Heart right ventricle (tissue), 16 donors: ENCODE data around the gene NMT2. TPM values are rescaled to one million over a fixed set of nuclear protein-coding genes. Genes with fewer than 3 reads are reported as not detected.

Experiments
- ATAC-seq, 8 donors: fragments of 200-7000 bp; cut with Tn5 transposase; one replicate each; pipeline ENCODE4 v1.9.1; 2020; ENCODE audit warnings: mild to moderate bottlenecking in 8 of 8, moderate library complexity in 8 of 8, moderate number of reproducible peaks in 1 of 8
- DNase-seq, 2 donors: peaks; one replicate each; pipeline ENCODE4 v3.0.0-alpha.2; 2020
- H3K27ac ChIP-seq, 10 donors: fragments of 200-600 bp; sonication (generic) in 2 of 10; one replicate each; pipeline versions ENCODE4 v1.5.0 to v1.8.0; 2020 to 2022; ENCODE audit warnings: mild to moderate bottlenecking in 3 of 10
- H3K27me3 ChIP-seq, 7 donors: fragments of 200-600 bp; one replicate each; pipeline ENCODE4 v1.8.0; 2021 to 2022; ENCODE audit warnings: mild to moderate bottlenecking in 2 of 7
- H3K36me3 ChIP-seq, 9 donors: fragments of 200-600 bp; sonication (generic) in 1 of 9; one replicate each; pipeline versions ENCODE4 v1.5.0 to v1.8.0; 2020 to 2022; ENCODE audit warnings: mild to moderate bottlenecking in 2 of 9
- H3K4me1 ChIP-seq, 9 donors: fragments of 200-600 bp; sonication (generic) in 1 of 9; one replicate each; pipeline versions ENCODE4 v1.5.0 to v1.8.0; 2020 to 2022; ENCODE audit warnings: mild to moderate bottlenecking in 4 of 9
- H3K4me3 ChIP-seq, 10 donors: fragments of 200-600 bp; sonication (generic) in 2 of 10; one replicate each; pipeline versions ENCODE4 v1.5.0 to v1.8.0; 2020 to 2022; ENCODE audit warnings: mild to moderate bottlenecking in 7 of 10, moderate library complexity in 2 of 10
- H3K9me3 ChIP-seq, 11 donors: fragments of 200-600 bp in 10 of 11; sonication (generic) in 2 of 11; one replicate each; pipeline versions ENCODE4 v1.5.0 to v1.8.0; 2013 to 2022; ENCODE audit warnings: mild to moderate bottlenecking in 2 of 11, control low read depth in 1 of 11, moderate library complexity in 1 of 11
- whole genome bisulfite sequencing, 2 donors: extraction: QIAGEN DNeasy Blood & Tissue Kit; methylation state at CpG; one replicate each; pipeline ENCODE4 v1.1.7; 2013; ENCODE audit warnings: inconsistent platforms in 1 of 2; 5-methylcytosine and 5-hydroxymethylcytosine counted together
- intact Hi-C, 10 donors: fragments of 100-400 bp; cut with DNase I; formaldehyde crosslinking; loops; one replicate each; pipeline versions ENCODE4 v1.11.1 to v1.14.2; 2022
- polyA plus RNA-seq, 2 donors: library from polyadenylated mRNA; stranded (reverse); fragments of 200-250 nt; gene quantifications; one replicate each; pipeline ENCODE4 v1.2.3, GENCODE V29; 2013
- total RNA-seq, 10 donors: library from RNA; stranded (reverse); fragmentation: NEBNext Ultra II Directional in 3 of 10; extraction: Animal tissue kit (Norgen Biotek cat#: 25700) in 3 of 10; gene quantifications; one replicate each; pipeline versions ENCODE4 v1.2.1 to v1.2.4, GENCODE V29; 2021 to 2023
- TF ChIP-seq, protein P1 (sequence below), 9 donors: fragments of 200-600 bp; sonication (generic) in 2 of 9; IDR thresholded peaks; one replicate each; pipeline versions ENCODE4 v1.5.0 to v1.8.0; 2021 to 2022; ENCODE audit warnings: antibody characterized with exemption in 9 of 9, mild to moderate bottlenecking in 5 of 9, moderate library complexity in 1 of 9
- donor health status: Arrhythmogenic right ventricular cardiomyopathy.
- donor health status: ischemic (EF 13 %, LVEDD 7.1; RV severe dilation, severe dysfunction).
- donor health status: healthy with polysubstance abuse.
- donor health status: DM: no; HTN: yes; CAD: no.
- donor health status: DM: no; HTN: no; CAD: no.
- donor health status: ischemic (EF 25% LVEDD 6.9; RV normal size, moderate dysfunction).
- donor health status: ischemic (EF 25% LVEDD 5.7; RV mildly dilated, moderate dysfunction).
- donor health status: healthy.
- donor health status: DM: yes; HTN: yes; CAD: no.
- donor health status: Ischemic cardiomyopathy.
- donor health status: ischemic (EF 35%, LVEDD 5.7; RV mildly dilated, moderate dysfunction).
- donor health status: nonischemic (EF 11% LVEDD 7.7; RV severe dilation, severe dysfunction).
- donor health status: DM: yes; HTN: yes; CAD: no.
- donor health status: PGD.
- donor health status: ischemic (EF 29% LVEDD 5.4; RV normal size, mild dysfunction).
- donor health status: nonischemic (EF 23%, LVEDD 6.1; RV moderate dilation, normal function).

Gene NMT2
- total and polyA plus RNA-seq, 12 donors = 6.1 to 14.5 (median 11.6) TPM

DNA sequence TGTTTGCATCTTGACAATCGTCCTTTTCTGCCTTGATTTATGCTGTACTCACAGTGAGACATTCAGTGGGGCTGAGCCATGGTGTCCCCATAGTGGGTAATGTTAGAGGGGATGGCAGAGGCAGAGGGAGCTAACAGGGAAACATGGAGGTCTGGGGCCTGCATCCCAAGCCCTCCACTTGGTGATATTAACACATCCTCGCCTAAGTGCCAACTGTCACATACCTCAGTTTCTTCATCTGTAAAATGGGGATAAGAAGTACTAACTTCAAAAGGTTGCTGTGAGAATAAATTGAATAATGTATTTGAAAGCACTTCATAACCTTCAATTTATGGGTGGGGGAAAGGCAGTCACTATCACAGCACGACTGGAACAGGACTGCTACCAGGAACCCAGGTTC, 43.6 kb downstream of the NMT2 start:
- H3K36me3 ChIP-seq = peaks cover 0 to 98% (median 14%) of the 10 kb centered on the region in 9 donors

DNA sequence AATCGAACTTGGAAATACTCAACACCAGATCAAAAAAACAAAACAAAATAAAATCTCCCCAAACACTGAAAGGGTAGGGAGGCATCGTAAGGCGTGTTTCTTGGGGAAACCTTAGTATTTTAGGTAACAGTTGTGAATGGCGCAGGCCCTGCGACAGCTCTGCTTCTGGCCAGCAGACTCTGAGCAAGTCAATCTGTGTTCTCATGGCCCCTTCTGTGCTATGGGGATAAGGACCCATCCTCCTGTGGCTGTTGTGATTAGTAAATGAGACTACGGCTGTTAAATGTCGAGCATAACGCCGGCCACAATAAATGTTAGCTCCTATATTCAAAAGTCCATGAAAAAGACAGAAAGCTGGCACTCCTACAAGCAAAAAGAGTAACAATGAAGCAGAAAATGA, 44.3 kb downstream of the NMT2 start:
- DNase-seq = no peak
- Histone ChIP-seq H3K4me3 (no peak overlapping the region), H3K27me3 (no peaks in the 10 kb centered on the region), H3K9me3 (no peaks in the 10 kb centered on the region), H3K4me1 (no peaks in the 10 kb centered on the region), H3K36me3 (peaks cover 0 to 98% (median 15%) of the 10 kb centered on the region in 9 donors), H3K27ac (no peak overlapping the region)
- ATAC-seq = no peak
- 95 to 96% methylated on average over 9 of the region's 9 CpGs for WGBS, 2 donors
- intact Hi-C loops = no loop called here
- TF ChIP-seq, protein P1, sequence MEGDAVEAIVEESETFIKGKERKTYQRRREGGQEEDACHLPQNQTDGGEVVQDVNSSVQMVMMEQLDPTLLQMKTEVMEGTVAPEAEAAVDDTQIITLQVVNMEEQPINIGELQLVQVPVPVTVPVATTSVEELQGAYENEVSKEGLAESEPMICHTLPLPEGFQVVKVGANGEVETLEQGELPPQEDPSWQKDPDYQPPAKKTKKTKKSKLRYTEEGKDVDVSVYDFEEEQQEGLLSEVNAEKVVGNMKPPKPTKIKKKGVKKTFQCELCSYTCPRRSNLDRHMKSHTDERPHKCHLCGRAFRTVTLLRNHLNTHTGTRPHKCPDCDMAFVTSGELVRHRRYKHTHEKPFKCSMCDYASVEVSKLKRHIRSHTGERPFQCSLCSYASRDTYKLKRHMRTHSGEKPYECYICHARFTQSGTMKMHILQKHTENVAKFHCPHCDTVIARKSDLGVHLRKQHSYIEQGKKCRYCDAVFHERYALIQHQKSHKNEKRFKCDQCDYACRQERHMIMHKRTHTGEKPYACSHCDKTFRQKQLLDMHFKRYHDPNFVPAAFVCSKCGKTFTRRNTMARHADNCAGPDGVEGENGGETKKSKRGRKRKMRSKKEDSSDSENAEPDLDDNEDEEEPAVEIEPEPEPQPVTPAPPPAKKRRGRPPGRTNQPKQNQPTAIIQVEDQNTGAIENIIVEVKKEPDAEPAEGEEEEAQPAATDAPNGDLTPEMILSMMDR (IDR thresholded peaks at IDR 0.05) = no peak

More for the DNA sequence above, 43.6 kb downstream of the NMT2 start:
- no peaks in the 10 kb centered on the region for H3K4me1 ChIP-seq
- DNase-seq (no peak), ATAC-seq (no peak)
- 96% methylated on average over 3 of the region's 3 CpGs for WGBS, 2 donors
- no peaks in the 10 kb centered on the region for H3K27me3 ChIP-seq
- intact Hi-C loops = no loop called here
- TF ChIP-seq, protein P1 (IDR thresholded peaks at IDR 0.05) = no peak
- H3K27ac ChIP-seq = no peak overlapping the region
- no peaks in the 10 kb centered on the region for H3K9me3 ChIP-seq
- no peak overlapping the region for H3K4me3 ChIP-seq

DNA sequence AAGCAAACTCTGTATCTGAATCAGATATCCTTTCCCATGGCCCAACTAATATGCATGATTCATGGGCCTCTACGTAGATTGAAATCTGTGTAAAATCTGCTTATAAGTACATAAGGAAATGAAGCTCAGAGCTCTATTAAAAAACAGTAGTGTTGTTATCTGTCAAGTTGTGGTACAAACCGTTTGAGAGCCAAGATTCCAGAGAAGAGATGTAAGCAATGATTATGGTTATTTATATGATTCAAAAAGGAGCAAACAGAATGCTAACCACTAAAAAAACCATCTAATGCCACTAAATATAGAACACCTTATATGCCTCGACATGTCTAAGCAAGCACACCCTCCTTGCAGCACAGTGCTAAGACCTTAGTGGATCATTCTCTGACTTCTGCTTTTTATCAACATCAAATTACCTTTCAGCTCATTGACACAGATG, 44.7 kb downstream of the NMT2 start:
- Histone ChIP-seq H3K36me3 (peaks cover 0 to 98% (median 18%) of the 10 kb centered on the region in 9 donors), H3K4me1 (no peaks in the 10 kb centered on the region), H3K4me3 (no peak overlapping the region), H3K27ac (no peak overlapping the region), H3K9me3 (no peaks in the 10 kb centered on the region), H3K27me3 (no peaks in the 10 kb centered on the region)
- ATAC-seq (no peak), DNase-seq (no peak)
- TF ChIP-seq, protein P1 (IDR thresholded peaks at IDR 0.05) = no peak
- WGBS, 2 donors = 62 to 66% methylated on average over 3 of the region's 3 CpGs
- intact Hi-C loops = no loop called here

DNA sequence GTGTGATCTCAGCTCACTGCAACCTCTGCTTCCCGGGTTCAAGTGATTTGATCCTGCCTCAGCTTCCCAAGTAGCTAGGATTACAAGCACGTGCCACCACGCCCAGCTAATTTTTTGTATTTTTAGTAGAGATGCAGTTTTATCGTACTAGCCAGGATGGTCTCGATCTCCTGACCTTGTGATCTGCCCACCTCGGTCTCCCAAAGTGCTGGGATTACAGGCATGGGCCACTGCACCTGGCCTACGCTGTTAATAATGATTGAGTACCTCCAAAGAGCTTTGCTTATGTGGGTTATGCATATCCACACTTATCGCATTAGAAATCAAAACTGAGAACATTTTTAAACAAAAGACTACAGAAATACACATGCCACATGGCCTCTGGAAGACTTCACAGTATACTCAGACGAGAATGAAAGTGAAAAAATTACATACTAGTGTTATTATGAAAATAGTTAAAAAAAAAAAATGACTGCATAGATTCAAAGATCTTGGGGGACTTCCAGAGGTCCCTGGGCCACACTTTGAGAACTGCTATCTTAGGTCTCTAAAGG, 45.9 kb downstream of the NMT2 start:
- H3K4me1 ChIP-seq = no peaks in the 10 kb centered on the region
- ATAC-seq (no peak), DNase-seq (no peak)
- no peaks in the 10 kb centered on the region for H3K9me3 ChIP-seq
- WGBS, 2 donors = 93 to 95% methylated on average over 9 of the region's 9 CpGs
- intact Hi-C loops = no loop called here
- TF ChIP-seq, protein P1 (IDR thresholded peaks at IDR 0.05) = no peak
- no peaks in the 10 kb centered on the region for H3K27me3 ChIP-seq
- H3K4me3 ChIP-seq = no peak overlapping the region
- no peak overlapping the region for H3K27ac ChIP-seq
- H3K36me3 ChIP-seq = peaks cover 0 to 98% (median 18%) of the 10 kb centered on the region in 9 donors
